ENCODE results near the gene KCNA2.

The KCNA2 gene

GRCh38 chr1:110605901-110606656, at the start of gene KCNA2:
KCNA2 (minus strand) TSS chr1:110606358; CDS start chr1:110604782, 1,576 bp downstream.
- peak; percentile 44 for DNase-seq (ENCODE audit: low spot score)
- TF ChIP-seq, protein P1, sequence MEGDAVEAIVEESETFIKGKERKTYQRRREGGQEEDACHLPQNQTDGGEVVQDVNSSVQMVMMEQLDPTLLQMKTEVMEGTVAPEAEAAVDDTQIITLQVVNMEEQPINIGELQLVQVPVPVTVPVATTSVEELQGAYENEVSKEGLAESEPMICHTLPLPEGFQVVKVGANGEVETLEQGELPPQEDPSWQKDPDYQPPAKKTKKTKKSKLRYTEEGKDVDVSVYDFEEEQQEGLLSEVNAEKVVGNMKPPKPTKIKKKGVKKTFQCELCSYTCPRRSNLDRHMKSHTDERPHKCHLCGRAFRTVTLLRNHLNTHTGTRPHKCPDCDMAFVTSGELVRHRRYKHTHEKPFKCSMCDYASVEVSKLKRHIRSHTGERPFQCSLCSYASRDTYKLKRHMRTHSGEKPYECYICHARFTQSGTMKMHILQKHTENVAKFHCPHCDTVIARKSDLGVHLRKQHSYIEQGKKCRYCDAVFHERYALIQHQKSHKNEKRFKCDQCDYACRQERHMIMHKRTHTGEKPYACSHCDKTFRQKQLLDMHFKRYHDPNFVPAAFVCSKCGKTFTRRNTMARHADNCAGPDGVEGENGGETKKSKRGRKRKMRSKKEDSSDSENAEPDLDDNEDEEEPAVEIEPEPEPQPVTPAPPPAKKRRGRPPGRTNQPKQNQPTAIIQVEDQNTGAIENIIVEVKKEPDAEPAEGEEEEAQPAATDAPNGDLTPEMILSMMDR (IDR thresholded peaks at IDR 0.05; ENCODE audit: borderline replicate concordance, control extremely low read depth, extremely low read depth, insufficient read depth, missing control alignments), result no peak
- in situ Hi-C loops (cut with MboI; ENCODE audit: low sequenced_read_pairs, unreplicated experiment), result no loop called here

- no peak for DNase-seq (ENCODE audit: low spot score)
- TF ChIP-seq, protein P1 (IDR thresholded peaks at IDR 0.05; ENCODE audit: borderline replicate concordance, control extremely low read depth, extremely low read depth, insufficient read depth, missing control alignments), result no peak
- in situ Hi-C loops (cut with MboI; ENCODE audit: low sequenced_read_pairs, unreplicated experiment), result no loop called here
These were observed 44.5 kb upstream of the KCNA2 start for GRCh38 chr1:110650609-110651008.

DNA sequence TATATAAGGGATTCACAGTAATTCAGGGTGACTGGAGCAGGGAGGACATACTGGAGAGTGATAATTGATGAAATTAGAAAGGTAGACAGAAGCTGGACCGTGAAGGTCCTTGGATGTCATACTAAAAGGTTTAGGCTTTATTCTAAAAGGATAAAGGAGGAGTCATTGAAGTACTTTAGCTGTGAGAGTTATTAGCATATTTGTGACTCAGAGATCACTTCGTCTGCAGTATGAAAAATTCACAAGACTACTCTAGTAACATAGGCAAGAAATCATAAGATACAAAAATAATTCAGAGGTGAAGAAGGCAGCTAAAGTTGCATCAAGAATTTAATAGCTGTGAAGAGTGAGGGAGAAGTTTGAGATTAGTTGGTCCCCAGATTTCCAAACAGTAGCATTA, 42.3 kb upstream of the KCNA2 start:
- TF ChIP-seq, protein P1 (IDR thresholded peaks at IDR 0.05; ENCODE audit: borderline replicate concordance, control extremely low read depth, extremely low read depth, insufficient read depth, missing control alignments), result no peak
- no peak for DNase-seq (ENCODE audit: low spot score)
- in situ Hi-C loops (cut with MboI; ENCODE audit: low sequenced_read_pairs, unreplicated experiment), result no loop called here

GRCh38 chr1:110647254-110647891, 41.2 kb upstream of the KCNA2 start:
- DNase-seq (ENCODE audit: low spot score), result no peak
- TF ChIP-seq, protein P1 (IDR thresholded peaks at IDR 0.05; ENCODE audit: borderline replicate concordance, control extremely low read depth, extremely low read depth, insufficient read depth, missing control alignments), result no peak
- in situ Hi-C loops (cut with MboI; ENCODE audit: low sequenced_read_pairs, unreplicated experiment), result no loop called here

GRCh38 chr1:110645821-110646735, 39.9 kb upstream of the KCNA2 start:
- TF ChIP-seq, protein P1 (IDR thresholded peaks at IDR 0.05; ENCODE audit: borderline replicate concordance, control extremely low read depth, extremely low read depth, insufficient read depth, missing control alignments), result no peak
- DNase-seq (ENCODE audit: low spot score), result no peak
- in situ Hi-C loops (cut with MboI; ENCODE audit: low sequenced_read_pairs, unreplicated experiment), result no loop called here

GRCh38 chr1:110645211-110645610, 39.1 kb upstream of the KCNA2 start:
- DNase-seq (ENCODE audit: low spot score), result no peak
- in situ Hi-C loops (cut with MboI; ENCODE audit: low sequenced_read_pairs, unreplicated experiment), result no loop called here
- TF ChIP-seq, protein P1 (IDR thresholded peaks at IDR 0.05; ENCODE audit: borderline replicate concordance, control extremely low read depth, extremely low read depth, insufficient read depth, missing control alignments), result no peak
